Duodenal mucosa (tissue), 2 donors: ENCODE measurements around the gene RBPMS2.
"Not testable (repeated sequence)": the region's sequence is repeated elsewhere in the genome, so short reads cannot be mapped to it uniquely, and the experiment has no call there.

Experiments
- H3K27ac ChIP-seq: one replicate; pipeline ENCODE4 v1.7.0; 2013; ENCODE audit warnings: low read depth, low read length
- H3K27me3 ChIP-seq, 2 donors: one replicate each; pipeline ENCODE4 v1.7.0; 2013; ENCODE audit warnings: low read length in 2 of 2, control low read depth in 1 of 2; ENCODE audit not compliant: insufficient read depth in 2 of 2, control insufficient read depth in 1 of 2
- H3K36me3 ChIP-seq, 2 donors: one replicate each; pipeline ENCODE4 v1.7.0; 2013; ENCODE audit warnings: low read length in 2 of 2, control low read depth in 1 of 2; ENCODE audit not compliant: insufficient read depth in 2 of 2, control insufficient read depth in 1 of 2
- H3K4me1 ChIP-seq, 2 donors: one replicate each; pipeline ENCODE4 v1.7.0; 2013; ENCODE audit warnings: low read length in 2 of 2, control low read depth in 1 of 2; ENCODE audit not compliant: insufficient read depth in 2 of 2, control insufficient read depth in 1 of 2
- H3K4me3 ChIP-seq, 2 donors: one replicate each; pipeline ENCODE4 v1.7.0; 2013; ENCODE audit warnings: low read length in 2 of 2, low read depth in 1 of 2
- H3K9ac ChIP-seq, 2 donors: one replicate each; pipeline ENCODE4 v1.7.0; 2013; ENCODE audit warnings: low read length in 2 of 2, low read depth in 1 of 2
- H3K9me3 ChIP-seq, 2 donors: one replicate each; pipeline ENCODE4 v1.7.0; 2013; ENCODE audit warnings: low read length in 2 of 2, control low read depth in 1 of 2; ENCODE audit not compliant: control insufficient read depth in 1 of 2

Gene RBPMS2

DNA sequence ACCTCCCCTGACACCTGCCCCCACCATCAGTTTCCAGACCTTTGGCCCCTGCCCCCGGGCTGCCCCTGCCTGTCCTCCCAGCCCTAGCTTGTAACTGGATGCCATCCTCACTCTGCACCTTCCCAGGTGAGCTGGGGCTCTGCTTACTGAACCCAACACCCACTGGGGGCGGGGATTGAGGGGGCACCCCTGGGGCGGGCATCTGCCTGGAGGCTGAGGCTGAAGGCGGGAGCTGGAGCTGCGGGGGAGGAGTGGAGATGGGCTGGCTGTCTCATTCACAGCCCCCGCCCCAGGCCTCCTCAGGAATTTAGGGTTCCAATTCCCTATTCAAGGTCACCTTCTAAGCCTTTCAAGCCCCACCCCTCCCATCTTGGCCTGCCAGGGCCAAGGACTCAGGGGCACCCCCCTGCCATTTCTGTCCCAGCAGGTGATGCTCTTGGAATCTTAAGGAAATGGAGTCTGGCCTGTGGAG is 32.4 kb upstream of the RBPMS2 start:
- H3K27ac ChIP-seq: no peak overlapping the region
- H3K9ac ChIP-seq: no peak overlapping the region
- H3K27me3 ChIP-seq: no peaks in the 10 kb centered on the region
- H3K4me3 ChIP-seq: no peak overlapping the region
- no peaks in the 10 kb centered on the region for H3K4me1 ChIP-seq
- H3K36me3 ChIP-seq: no peaks in the 10 kb centered on the region
- H3K9me3 ChIP-seq: no peaks in the 10 kb centered on the region

DNA sequence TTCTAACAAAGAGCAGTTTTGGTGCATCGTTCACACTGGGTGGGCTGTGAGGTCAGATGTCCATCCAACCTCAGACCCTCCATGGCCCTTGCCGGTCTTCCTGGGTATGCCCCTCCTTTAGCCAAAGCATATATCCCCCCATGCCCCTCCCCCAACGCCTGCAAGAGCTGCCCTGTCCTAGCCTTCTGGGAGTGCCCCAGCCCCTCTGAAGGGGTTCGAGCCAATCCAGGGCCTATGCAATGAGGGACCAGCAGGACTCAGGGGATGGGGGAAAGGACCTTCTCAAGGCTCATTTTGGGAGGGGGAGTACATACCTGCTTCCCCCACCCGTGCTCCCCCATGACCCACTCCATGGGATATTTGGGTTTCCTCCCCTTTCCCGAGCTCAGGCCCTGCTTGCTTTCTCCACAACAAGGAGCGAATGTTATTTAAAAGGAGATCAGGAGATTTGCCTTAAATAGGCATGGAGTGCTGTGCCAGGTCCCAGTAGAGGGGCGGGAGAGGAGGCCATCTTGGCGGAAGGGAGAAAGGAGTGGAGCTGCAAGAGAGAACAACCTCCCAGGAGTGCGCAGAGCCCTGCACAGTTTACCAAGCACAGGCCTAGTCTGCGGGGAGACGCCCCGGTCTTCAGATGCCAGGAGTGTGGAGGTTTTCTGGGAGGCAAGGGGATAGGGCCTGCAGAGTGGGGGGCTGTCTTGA is 31.8 kb upstream of the RBPMS2 start:
- H3K27ac ChIP-seq: no peak overlapping the region

DNA sequence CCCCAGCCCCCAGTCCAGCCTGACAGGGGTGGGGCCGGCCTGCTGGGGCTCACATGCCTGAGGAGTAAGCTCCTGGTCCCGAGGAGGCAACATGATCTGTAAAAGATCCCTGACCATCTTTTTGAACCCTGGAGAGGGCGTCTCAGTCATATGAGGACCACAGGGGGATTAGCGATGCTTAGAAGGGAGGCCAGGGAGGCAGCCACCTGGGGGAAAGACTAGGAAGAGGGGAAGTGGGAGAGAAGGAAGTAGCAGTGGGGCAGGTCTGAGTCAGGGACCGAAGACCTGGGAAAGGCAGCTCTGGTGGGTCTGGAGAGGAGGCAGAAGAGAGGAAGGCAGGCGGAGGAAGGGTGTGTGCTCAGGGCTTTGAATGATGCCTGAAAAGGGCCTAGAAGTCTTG is 31.1 kb upstream of the RBPMS2 start:
- H3K27ac ChIP-seq: no peak overlapping the region
- H3K4me3 ChIP-seq: no peak overlapping the region
- H3K9me3 ChIP-seq: no peaks in the 10 kb centered on the region
- H3K36me3 ChIP-seq: no peaks in the 10 kb centered on the region
- no peaks in the 10 kb centered on the region for H3K27me3 ChIP-seq
- no peak overlapping the region for H3K9ac ChIP-seq
- no peaks in the 10 kb centered on the region for H3K4me1 ChIP-seq

More for the DNA sequence above, 31.8 kb upstream of the RBPMS2 start:
- H3K4me3 ChIP-seq: no peak overlapping the region
- no peaks in the 10 kb centered on the region for H3K27me3 ChIP-seq
- no peaks in the 10 kb centered on the region for H3K9me3 ChIP-seq
- H3K4me1 ChIP-seq: no peaks in the 10 kb centered on the region
- H3K9ac ChIP-seq: no peak overlapping the region
- H3K36me3 ChIP-seq: no peaks in the 10 kb centered on the region

DNA sequence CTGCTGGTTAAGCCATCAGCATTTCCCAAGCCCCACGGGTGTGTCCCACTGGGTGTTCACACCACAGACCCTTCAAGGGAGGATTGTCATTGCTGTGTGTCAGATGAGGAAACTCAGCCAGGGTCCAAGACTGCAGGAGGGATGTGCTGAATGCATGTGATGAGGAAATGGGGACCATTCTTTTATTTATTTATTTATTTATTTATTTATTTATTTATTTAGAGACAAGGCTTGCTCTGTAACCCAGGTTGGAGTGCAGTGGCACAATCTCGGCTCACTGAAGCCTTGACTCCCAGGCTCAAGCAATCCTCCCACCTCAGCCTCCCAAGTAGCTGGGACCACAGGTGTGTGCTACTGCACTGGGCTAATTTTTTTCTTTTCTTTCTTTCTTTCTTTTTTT is 29.2 kb upstream of the RBPMS2 start:
- H3K27ac ChIP-seq: no peak overlapping the region
- no peaks in the 10 kb centered on the region for H3K9me3 ChIP-seq
- H3K9ac ChIP-seq: no peak overlapping the region
- H3K27me3 ChIP-seq: no peaks in the 10 kb centered on the region
- no peaks in the 10 kb centered on the region for H3K4me1 ChIP-seq
- no peak overlapping the region for H3K4me3 ChIP-seq
- no peaks in the 10 kb centered on the region for H3K36me3 ChIP-seq

DNA sequence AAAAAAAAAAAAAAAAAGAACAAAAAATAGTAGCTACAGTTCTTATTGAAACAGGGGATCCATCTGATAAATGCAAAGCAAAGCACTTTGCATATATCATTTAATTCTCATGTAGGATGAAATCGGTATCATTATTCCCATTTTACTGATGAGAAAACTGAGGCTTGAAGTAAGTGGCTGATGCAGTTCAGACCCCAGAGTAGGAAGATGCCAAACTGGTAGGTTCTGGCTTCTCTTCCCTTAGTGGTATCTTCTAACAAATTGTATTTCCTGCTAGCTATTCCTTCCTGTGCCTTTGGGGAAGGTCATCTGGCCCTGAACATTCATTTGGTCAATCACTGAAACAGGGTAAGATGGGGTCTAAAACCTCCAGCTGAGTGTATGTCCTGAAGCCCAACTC is 28.1 kb upstream of the RBPMS2 start:
- no peaks in the 10 kb centered on the region for H3K4me1 ChIP-seq
- no peak overlapping the region for H3K27ac ChIP-seq

DNA sequence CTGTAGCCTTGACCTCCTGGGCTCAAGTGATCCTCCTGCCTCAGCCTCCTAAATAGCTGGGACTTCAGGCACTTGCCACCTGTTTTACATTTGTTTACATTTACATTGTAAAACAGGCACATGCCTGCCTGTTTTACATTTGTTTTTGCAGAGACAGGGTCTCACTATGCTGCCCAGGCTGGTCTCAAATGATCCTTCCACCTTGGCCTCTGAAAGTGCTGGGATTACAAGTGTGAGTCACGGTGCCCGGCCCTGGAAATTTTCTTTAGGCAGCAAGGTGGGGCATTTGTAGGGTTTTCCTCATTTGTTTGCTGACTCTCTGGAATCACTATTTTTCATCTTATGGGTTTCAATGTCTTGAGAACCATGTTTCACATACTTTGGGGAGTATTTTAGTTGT is 25.1 kb upstream of the RBPMS2 start:
- Histone ChIP-seq H3K9me3 (no peaks in the 10 kb centered on the region), H3K4me3 (no peak overlapping the region), H3K4me1 (no peaks in the 10 kb centered on the region), H3K36me3 (no peaks in the 10 kb centered on the region), H3K9ac (no peak overlapping the region), H3K27ac (no peak overlapping the region), H3K27me3 (no peaks in the 10 kb centered on the region)

More for the DNA sequence above, 28.1 kb upstream of the RBPMS2 start:
- no peaks in the 10 kb centered on the region for H3K27me3 ChIP-seq
- no peaks in the 10 kb centered on the region for H3K36me3 ChIP-seq
- no peak overlapping the region for H3K4me3 ChIP-seq
- H3K9me3 ChIP-seq: no peaks in the 10 kb centered on the region
- no peak overlapping the region for H3K9ac ChIP-seq

DNA sequence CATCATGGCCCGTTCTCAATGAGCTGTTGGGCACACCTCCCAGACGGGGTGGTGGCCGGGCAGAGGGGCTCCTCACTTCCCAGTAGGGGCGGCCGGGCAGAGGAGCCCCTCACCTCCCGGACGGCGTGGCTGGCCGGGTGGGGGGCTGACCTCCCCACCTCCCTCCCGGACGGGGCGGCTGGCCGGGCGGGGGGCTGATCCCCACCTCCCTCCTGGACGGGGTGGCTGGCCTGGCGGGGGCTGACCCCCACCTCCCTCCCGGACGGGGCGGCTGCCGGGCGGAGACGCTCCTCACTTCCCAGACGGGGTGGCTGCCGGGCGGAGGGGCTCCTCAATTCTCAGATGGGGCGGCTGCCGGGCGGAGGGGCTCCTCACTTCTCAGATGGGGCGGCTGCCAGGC is 23.5 kb upstream of the RBPMS2 start:
- H3K27me3 ChIP-seq, H3K36me3 ChIP-seq, H3K4me1 ChIP-seq, H3K4me3 ChIP-seq, H3K9me3 ChIP-seq, H3K27ac ChIP-seq, H3K9ac ChIP-seq: not testable (repeated sequence)

DNA sequence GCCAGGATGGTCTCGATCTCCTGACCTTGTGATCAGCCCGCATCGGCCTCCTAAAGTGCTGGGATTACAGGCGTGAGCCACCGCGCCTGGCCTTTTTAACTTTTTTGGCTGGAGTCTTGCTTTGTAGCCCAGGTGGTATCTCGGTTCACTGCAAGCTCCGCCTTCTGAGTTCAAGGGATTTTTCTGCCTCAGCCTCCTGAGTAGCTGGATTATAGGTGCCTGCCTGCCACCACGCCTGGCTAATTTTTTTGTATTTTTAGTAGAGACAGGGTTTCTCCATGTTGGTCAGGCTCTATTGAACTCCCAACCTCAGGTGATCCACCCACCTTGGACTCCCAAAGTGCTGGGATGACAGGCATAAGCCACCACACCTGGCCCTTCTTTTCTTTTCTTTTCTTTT is 20.5 kb upstream of the RBPMS2 start:
- H3K36me3 ChIP-seq, H3K9ac ChIP-seq, H3K9me3 ChIP-seq, H3K27ac ChIP-seq, H3K4me3 ChIP-seq, H3K4me1 ChIP-seq, H3K27me3 ChIP-seq: not testable (repeated sequence)

DNA sequence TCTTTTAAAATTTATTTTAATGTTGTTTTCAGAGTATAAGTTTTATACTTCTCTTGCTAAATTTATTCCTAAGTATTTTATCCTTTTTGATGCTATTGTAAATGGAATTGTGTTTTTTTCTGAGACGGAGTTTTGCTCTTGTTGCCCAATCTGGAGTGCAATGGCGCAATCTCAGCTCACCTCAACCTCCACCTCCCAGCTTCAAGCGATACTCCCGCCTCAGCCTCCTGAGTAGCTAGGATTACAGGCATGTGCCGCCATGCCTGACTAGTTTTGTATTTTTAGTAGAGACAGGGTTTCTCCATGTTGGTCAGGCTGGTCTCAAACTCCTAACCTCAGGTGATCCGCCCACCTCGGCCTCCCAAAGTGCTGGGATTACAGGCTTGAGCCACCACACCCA is 19.9 kb upstream of the RBPMS2 start:
- H3K4me3 ChIP-seq, H3K9me3 ChIP-seq, H3K27me3 ChIP-seq, H3K36me3 ChIP-seq, H3K4me1 ChIP-seq, H3K27ac ChIP-seq, H3K9ac ChIP-seq: not testable (repeated sequence)

DNA sequence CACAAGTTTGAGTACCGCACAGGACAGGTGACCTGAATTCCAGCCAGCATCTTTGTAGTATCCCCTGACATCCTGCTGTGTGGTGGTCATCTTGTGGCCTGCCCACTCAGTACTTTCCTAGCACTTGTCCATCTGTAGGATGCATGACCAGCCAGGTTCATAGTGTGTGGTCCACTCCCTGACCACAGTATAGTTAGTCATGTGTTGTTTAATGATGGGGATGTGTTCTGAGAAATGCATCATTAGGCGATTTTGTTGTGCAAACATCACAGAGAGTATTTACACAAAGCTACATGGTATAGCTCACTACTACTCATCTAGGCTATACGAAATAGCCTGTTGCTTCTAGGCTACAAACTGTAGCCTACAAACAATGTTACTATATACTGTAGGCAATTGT is 16.9 kb upstream of the RBPMS2 start:
- Histone ChIP-seq H3K27me3 (no peaks in the 10 kb centered on the region), H3K4me3 (no peak overlapping the region), H3K36me3 (no peaks in the 10 kb centered on the region), H3K4me1 (no peaks in the 10 kb centered on the region), H3K9me3 (no peaks in the 10 kb centered on the region), H3K9ac (no peak overlapping the region), H3K27ac (no peak overlapping the region)

DNA sequence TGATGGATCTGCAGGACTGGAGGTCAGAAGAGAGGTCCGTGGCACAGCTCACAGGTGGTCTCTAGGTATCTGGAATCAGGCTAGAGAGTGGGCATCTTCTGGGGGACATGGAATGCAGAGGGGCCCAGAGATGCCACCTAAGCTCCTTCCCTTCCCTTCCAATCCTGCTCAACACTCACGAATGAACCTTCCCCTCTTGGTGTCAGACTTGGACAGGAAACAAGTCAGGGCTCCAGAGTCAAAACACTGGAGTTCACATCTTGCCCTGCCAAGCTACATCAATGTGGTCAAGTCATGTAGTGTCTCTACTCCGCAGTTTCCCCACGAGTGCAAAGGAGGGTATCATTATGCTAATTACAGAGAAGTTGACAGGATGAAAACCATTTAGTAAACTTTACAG is 16.0 kb upstream of the RBPMS2 start:
- H3K27ac ChIP-seq: no peak overlapping the region
- no peak overlapping the region for H3K4me3 ChIP-seq
- no peaks in the 10 kb centered on the region for H3K4me1 ChIP-seq
- H3K9me3 ChIP-seq: no peaks in the 10 kb centered on the region
- no peaks in the 10 kb centered on the region for H3K36me3 ChIP-seq
- H3K27me3 ChIP-seq: no peaks in the 10 kb centered on the region
- H3K9ac ChIP-seq: no peak overlapping the region
